Skeletal muscle tissue (tissue), 4 donors: ENCODE data around the gene KIAA0232. TPM values are rescaled to one million over a fixed set of nuclear protein-coding genes. Genes with fewer than 3 reads are reported as not detected.
"Not testable (repeated sequence)": the region's sequence is repeated elsewhere in the genome, so short reads cannot be mapped to it uniquely, and the experiment has no call there.

ENCODE experiments used
- H3K27ac ChIP-seq: one replicate; pipeline ENCODE4 v1.7.0; 2013; ENCODE audit warnings: mild to moderate bottlenecking, low read depth, low read length, inconsistent platforms
- H3K27me3 ChIP-seq, 3 donors: one replicate each; pipeline ENCODE4 v1.7.0; 2013; ENCODE audit warnings: low read length in 3 of 3; ENCODE audit not compliant: control insufficient read depth in 3 of 3, insufficient read depth in 3 of 3
- H3K36me3 ChIP-seq, 3 donors: one replicate each; pipeline ENCODE4 v1.7.0; 2013; ENCODE audit warnings: low read length in 3 of 3; ENCODE audit not compliant: control insufficient read depth in 3 of 3, insufficient read depth in 3 of 3
- H3K4me1 ChIP-seq, 3 donors: one replicate each; pipeline ENCODE4 v1.7.0; 2013; ENCODE audit warnings: low read length in 3 of 3, mild to moderate bottlenecking in 3 of 3; ENCODE audit not compliant: control insufficient read depth in 3 of 3, insufficient read depth in 3 of 3
- H3K4me3 ChIP-seq, 3 donors: one replicate each; pipeline ENCODE4 v1.7.0; 2013; ENCODE audit warnings: low read length in 3 of 3
- H3K9ac ChIP-seq, 3 donors: one replicate each; pipeline ENCODE4 v1.7.0; 2013; ENCODE audit warnings: low read length in 3 of 3, mild to moderate bottlenecking in 3 of 3, moderate library complexity in 2 of 3, low read depth in 1 of 3
- H3K9me3 ChIP-seq, 3 donors: one replicate each; pipeline ENCODE4 v1.7.0; 2013; ENCODE audit warnings: low read length in 3 of 3; ENCODE audit not compliant: control insufficient read depth in 3 of 3
- total RNA-seq: library from RNA; depleted of rRNA; stranded (reverse); fragments of >200 nt; gene quantifications from one replicate; pipeline ENCODE4 v1.2.3, GENCODE V29; 2014
- donor health status: Osteomylitis.

The KIAA0232 gene
- total RNA-seq, 1 donor from 2014 or later = 12.5 TPM

DNA sequence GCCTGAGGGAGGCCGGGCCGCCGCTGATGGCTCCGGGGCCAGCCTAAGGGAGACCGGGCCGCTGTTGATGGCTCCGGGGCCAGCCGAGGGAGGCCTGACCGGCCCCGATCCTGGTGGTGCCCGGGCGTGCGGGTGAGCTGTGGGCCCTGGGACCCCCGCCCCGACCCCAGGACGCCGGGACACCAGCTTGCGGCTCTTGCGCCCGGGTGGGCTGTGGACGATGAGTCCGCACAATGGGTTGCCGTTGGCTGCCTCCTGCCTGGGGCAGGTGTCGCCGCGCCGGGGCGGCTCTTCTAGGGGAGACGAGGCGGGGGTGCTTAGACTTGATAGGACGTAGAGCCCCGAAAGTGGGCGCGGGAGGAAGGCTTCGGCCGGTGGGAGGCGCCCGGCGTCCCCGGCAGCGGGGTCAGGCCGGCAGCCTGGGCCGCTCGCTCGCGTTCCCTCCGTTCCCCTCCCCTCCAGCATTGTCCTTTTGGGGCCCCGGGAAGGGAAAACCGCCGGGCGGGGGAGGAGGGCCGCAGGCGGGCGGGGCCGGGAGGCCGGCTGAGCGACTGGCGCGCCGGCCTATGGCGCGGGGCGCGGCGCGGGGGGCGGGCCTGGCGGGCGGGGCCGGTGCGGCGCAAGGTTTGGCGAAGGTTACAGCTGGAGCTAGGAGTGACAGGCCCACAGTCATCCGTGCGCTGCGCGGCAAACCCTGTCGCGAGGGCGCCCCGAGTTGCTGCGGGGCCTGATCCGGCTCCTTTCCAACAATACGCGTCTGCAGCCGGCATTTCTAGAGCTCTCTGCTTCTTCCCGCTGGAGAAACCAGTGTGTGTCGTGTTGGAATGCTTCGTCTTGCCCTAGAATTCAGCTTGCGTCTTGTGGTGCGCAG, 819 bp downstream of the KIAA0232 start:
- Histone ChIP-seq H3K36me3 (no peaks in the 10 kb centered on the region), H3K9ac (peak overlapping the region; percentile 92 to 99 (median 98)), H3K27me3 (no peaks in the 10 kb centered on the region), H3K4me3 (peak overlapping the region; percentile 84 to 92 (median 88)), H3K4me1 (peaks cover 35 to 55% (median 47%) of the 10 kb centered on the region in 3 donors), H3K27ac (peak overlapping the region; percentile 100), H3K9me3 (no peaks in the 10 kb centered on the region)

DNA sequence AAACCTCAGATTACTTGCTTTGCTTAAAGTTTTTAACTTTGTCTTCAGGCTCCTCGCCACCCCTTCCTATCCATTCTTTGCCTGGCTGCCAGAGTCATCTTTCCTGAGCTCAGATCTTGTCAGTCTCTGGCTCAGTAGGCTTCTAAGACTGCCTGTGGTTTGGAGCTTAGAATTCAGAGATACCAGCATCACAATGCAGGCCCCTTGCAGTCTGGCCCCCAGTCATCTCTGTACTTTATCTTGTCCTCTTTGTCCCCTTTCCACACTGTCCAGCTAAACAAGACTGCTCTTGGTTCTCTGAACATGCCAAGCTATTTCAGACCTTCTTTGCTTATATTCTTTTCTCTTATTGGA, 3.0 kb downstream of the KIAA0232 start:
- H3K27me3 ChIP-seq = no peaks in the 10 kb centered on the region
- H3K36me3 ChIP-seq = no peaks in the 10 kb centered on the region
- peak overlapping the region in 1 of 3 donors; percentile 40 for H3K9ac ChIP-seq
- no peaks in the 10 kb centered on the region for H3K9me3 ChIP-seq
- H3K4me1 ChIP-seq = peaks cover 33 to 40% (median 38%) of the 10 kb centered on the region in 3 donors
- H3K27ac ChIP-seq = no peak overlapping the region
- no peak overlapping the region for H3K4me3 ChIP-seq

DNA sequence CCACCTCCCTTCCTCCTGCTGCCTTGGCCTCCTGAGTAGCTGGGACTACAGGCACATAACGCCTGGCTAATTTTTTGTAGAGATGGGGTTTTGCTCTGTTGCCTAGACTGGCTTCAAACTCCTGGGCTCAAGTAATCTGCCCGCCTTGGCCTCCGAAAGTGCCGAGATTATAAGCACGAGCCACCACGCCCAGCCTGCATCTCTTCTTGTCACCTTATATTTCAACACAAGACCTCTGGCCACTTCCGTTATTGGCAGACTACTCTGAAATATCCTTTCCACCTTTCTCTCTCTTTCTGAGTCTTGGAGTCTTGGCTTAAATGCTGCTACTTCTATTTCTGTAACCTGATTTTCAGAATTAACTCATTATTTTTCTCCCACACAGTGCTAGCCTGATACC, 5.6 kb downstream of the KIAA0232 start:
- H3K36me3 ChIP-seq = peaks cover 0 to 5% (median 0%) of the 10 kb centered on the region in 3 donors
- peak overlapping the region; percentile 37 for H3K27ac ChIP-seq
- peak overlapping the region in 1 of 3 donors; percentile 22 for H3K9ac ChIP-seq
- peak overlapping the region in 1 of 3 donors; percentile 27 for H3K4me3 ChIP-seq
- peaks cover 24 to 33% (median 30%) of the 10 kb centered on the region in 3 donors for H3K4me1 ChIP-seq
- no peaks in the 10 kb centered on the region for H3K9me3 ChIP-seq
- H3K27me3 ChIP-seq = no peaks in the 10 kb centered on the region

DNA sequence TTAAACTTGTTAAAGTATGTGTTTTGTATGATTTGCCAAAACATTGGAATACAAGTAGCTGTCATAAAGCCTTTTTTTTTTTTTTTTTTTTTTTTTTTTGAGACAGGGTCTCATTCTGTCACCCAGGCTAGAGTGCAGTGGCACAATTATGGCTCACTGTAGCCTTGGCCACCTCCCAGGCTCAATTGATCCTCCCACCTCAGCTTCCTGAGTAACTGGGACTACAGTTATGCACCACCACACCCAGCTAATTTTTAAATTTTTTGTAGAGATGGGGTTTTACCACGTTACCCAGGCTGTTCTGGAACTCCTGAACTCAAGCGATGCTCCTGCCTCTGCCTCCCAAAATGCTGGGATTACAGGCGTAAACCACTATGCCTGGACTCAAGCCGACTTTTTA, 8.7 kb downstream of the KIAA0232 start:
- not testable (repeated sequence) for H3K27ac ChIP-seq, H3K27me3 ChIP-seq, H3K36me3 ChIP-seq, H3K4me3 ChIP-seq, H3K9ac ChIP-seq, H3K9me3 ChIP-seq
- H3K4me1 ChIP-seq = peaks cover 14 to 27% (median 23%) of the 10 kb centered on the region in 3 donors

DNA sequence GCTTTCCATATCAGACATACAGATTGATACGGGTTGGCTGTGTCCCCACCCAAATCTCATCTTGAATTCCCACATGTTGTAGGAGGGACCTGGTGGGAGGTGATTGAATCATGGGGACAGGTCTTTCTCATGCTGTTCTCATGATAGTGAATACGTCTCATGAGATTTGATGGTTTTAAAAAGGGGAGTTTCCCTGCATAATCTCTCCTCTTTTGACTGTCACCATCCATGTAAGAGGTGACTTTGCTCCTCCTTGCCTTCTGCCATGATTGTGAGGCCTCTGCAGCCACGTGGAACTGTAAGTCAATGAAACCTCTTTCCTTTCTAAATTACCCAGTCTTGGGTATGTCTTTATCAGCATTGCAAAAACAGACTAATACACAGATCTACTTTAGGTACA, 9.3 kb downstream of the KIAA0232 start:
- H3K4me3 ChIP-seq, H3K36me3 ChIP-seq, H3K9ac ChIP-seq, H3K27me3 ChIP-seq, H3K9me3 ChIP-seq, H3K27ac ChIP-seq: not testable (repeated sequence)
- H3K4me1 ChIP-seq = peaks cover 14 to 27% (median 23%) of the 10 kb centered on the region in 3 donors

DNA sequence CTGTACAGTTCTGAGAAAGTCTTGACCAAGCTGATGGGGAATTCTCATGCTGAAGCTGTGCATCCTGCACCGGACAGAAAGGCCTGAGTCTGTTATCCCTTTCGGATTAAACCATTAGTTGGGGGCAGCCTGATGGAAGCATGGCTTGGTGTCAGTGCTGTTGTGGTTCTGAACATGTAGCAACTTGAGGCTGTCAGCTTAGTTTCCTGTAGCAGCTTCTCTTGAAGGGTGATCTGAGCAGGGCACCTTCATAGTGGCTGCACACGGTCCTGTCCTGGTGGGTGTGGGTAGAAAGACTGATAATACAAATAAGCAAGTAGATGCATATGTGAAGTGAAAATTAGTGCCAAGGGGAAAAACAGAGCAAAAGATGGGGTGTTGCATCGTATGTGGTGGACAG, 11.7 kb downstream of the KIAA0232 start:
- Histone ChIP-seq H3K4me1 (peaks cover 6 to 15% (median 8%) of the 10 kb centered on the region in 3 donors), H3K36me3 (peaks cover 0 to 5% (median 0%) of the 10 kb centered on the region in 3 donors), H3K27ac (no peak overlapping the region), H3K9me3 (no peaks in the 10 kb centered on the region), H3K4me3 (no peak overlapping the region), H3K27me3 (no peaks in the 10 kb centered on the region), H3K9ac (no peak overlapping the region)

DNA sequence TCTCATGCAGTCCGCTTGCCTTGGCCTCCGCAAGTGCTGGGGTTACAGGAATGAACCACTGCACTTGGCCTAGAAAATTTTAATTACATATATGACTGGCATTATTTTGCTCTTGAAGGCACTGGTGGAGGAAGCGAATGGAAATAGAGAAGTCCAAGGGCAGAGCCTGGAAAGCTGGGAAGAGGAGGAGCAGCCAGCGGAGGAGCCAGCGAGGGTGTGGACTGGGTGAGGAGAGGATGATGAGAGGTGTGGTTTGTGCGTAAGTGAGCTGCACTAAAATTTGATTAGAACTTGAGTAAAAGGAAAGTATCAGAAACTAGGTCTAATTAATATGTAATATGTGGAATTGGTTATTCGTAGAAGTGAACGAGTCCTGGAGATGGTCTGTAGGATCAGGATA, 13.3 kb downstream of the KIAA0232 start:
- no peak overlapping the region for H3K4me3 ChIP-seq
- H3K9me3 ChIP-seq = no peaks in the 10 kb centered on the region
- peaks cover 6 to 15% (median 6%) of the 10 kb centered on the region in 3 donors for H3K4me1 ChIP-seq
- H3K27me3 ChIP-seq = no peaks in the 10 kb centered on the region
- no peak overlapping the region for H3K27ac ChIP-seq
- no peak overlapping the region for H3K9ac ChIP-seq
- peaks cover 0 to 5% (median 0%) of the 10 kb centered on the region in 3 donors for H3K36me3 ChIP-seq

DNA sequence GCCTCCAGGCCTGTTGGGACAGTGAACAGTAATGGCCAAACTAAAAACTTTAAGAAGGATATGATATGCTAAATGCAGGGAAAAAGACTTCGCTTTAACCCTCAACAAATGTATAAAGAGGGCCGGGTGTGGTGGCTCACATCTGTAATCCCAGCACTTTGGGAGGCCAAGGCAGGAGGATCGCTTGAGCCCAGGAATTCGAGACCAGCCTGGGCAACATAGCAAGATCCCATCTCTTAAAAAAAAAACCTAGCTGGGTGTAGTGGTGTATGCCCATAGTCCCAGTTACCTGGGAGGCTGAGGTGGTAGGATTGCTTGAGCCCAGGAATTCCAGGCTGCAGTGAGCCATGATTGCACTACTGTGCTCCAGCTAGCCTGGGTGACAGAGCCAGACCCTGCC, 14.8 kb downstream of the KIAA0232 start:
- peaks cover 6 to 20% (median 8%) of the 10 kb centered on the region in 3 donors for H3K4me1 ChIP-seq
- not testable (repeated sequence) for H3K27me3 ChIP-seq, H3K27ac ChIP-seq, H3K9ac ChIP-seq, H3K4me3 ChIP-seq, H3K9me3 ChIP-seq, H3K36me3 ChIP-seq

DNA sequence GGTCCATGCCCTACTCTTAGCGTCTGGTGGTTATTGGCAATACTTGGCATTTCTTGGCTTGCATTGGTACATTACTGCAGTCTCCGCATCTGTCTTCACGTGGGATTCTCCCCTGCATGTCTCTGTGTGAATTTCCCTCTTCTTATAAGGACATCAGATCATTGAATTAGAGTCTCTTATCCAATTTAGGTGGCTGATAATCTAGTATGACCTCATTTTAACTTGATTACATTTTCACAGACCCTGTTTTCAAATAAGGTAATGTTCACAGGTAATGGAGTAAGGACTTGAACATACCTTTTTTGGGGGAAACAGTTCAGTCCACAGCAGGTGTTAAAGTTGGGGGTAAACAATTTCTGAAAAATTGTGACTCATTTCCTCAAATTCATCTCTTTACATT, 16.6 kb downstream of the KIAA0232 start:
- Histone ChIP-seq H3K9ac (no peak overlapping the region), H3K27ac (no peak overlapping the region), H3K36me3 (no peaks in the 10 kb centered on the region), H3K4me3 (no peak overlapping the region), H3K27me3 (no peaks in the 10 kb centered on the region), H3K4me1 (peaks cover 4 to 20% (median 7%) of the 10 kb centered on the region in 3 donors), H3K9me3 (no peaks in the 10 kb centered on the region)

DNA sequence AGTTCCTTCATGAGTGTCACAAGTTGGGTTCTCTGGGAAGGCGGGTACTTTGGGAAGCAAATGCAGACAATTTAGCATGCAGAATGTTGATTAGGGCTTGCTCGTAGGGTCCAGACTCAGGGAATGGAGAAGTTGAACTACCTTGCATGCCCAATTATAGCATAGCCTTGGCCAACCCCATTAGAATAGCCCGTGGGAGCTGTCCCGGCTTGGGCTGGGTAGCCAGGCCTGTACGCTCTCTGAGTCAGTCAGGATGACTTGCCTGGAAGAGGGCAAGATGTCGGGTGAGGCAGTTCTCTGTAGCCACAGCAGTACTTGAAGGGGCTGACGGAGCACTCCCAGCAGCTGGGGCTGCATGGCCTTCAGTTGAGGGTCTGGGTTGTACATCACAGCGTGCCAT, 19.5 kb downstream of the KIAA0232 start:
- Histone ChIP-seq H3K4me1 (peaks cover 7 to 25% (median 11%) of the 10 kb centered on the region in 3 donors), H3K9me3 (no peaks in the 10 kb centered on the region), H3K27ac (no peak overlapping the region), H3K36me3 (no peaks in the 10 kb centered on the region), H3K27me3 (no peaks in the 10 kb centered on the region), H3K9ac (no peak overlapping the region), H3K4me3 (no peak overlapping the region)
